Ovary (tissue), 3 donors: Measurements from ENCODE around the gene EHBP1.

ENCODE experiments used
- EP300 ChIP-seq: sonication (generic); formaldehyde crosslinking; IDR thresholded peaks from one replicate; pipeline ENCODE4 v1.6.1; 2017; ENCODE audit warnings: antibody characterized with exemption
- TF ChIP-seq, protein P1 (sequence below), 3 donors: fragments of 450-650 bp in 2 of 3; fragments of 200-600 bp in 1 of 3; IDR thresholded peaks; one replicate each; pipeline versions ENCODE4 v1.5.1 to v1.8.0; 2016 to 2022; ENCODE audit warnings: antibody characterized with exemption in 3 of 3, mild to moderate bottlenecking in 1 of 3
- donor health status: DM: no; HTN: no; CAD: no.

DNA sequence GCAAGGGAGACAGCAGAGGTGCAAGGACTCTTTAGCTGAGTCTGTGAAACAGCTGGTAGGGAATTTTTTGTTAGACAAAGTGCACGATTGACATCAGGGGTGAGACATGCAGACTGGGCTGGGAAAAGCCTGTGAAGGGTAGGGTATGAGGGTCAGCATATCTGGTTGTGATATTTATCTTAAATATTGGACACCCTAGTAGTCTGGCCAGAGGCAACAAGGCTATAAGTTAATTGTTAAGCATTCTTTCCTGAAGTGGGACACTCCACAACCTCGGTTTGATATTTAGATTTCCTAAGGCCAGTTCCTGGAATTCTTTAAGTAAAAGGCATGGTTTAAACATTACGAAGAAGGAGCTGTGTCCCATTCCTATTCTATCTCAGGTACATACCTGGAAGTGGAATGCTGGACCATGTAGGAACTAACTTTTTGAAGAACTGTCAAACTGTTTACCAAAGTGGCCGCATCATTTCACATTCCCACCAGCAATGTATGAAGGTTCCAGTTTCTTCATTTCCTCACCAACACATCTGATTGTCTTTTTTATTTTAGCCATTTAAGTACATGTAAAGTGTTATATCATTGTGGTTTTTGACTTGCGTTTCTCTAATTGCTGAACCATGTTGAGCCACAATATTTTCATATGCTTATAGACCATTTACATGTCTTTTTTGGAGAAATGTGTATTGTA is 22.5 kb downstream of the EHBP1 start:
- TF ChIP-seq EP300, result no peak
- TF ChIP-seq, protein P1, sequence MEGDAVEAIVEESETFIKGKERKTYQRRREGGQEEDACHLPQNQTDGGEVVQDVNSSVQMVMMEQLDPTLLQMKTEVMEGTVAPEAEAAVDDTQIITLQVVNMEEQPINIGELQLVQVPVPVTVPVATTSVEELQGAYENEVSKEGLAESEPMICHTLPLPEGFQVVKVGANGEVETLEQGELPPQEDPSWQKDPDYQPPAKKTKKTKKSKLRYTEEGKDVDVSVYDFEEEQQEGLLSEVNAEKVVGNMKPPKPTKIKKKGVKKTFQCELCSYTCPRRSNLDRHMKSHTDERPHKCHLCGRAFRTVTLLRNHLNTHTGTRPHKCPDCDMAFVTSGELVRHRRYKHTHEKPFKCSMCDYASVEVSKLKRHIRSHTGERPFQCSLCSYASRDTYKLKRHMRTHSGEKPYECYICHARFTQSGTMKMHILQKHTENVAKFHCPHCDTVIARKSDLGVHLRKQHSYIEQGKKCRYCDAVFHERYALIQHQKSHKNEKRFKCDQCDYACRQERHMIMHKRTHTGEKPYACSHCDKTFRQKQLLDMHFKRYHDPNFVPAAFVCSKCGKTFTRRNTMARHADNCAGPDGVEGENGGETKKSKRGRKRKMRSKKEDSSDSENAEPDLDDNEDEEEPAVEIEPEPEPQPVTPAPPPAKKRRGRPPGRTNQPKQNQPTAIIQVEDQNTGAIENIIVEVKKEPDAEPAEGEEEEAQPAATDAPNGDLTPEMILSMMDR (IDR thresholded peaks at IDR 0.05), result no peak
